Calu3 (cell line): ENCODE measurements around the gene SSR2. TPM values are rescaled to one million over a fixed set of nuclear protein-coding genes. Genes with fewer than 3 reads are reported as not detected.

Source experiments
- BruUV-seq: library from RNA; stranded (reverse); fragments of 400-500 nt; replicated peaks from 2 replicates; lab custom pipeline; 2021; lab: Mats Ljungman, UMichigan
- CTCF ChIA-PET: fragments of 300-600 bp; sonication (Branson Sonifier 250); formaldehyde crosslinking; loops from one replicate; lab custom pipeline; 2022; ENCODE audit warnings: antibody characterized with exemption; lab: Charles Lee
- DNase-seq: peaks from one replicate; pipeline ENCODE4 v3.0.0; 2022
- H3K27ac Mint-ChIP-seq: one replicate; pipeline ENCODE4 v1.8.0; 2022; ENCODE audit warnings: mixed read lengths; ENCODE audit not compliant: unreplicated experiment
- H3K27me3 Mint-ChIP-seq: one replicate; pipeline ENCODE4 v1.8.0; 2022; ENCODE audit warnings: mixed read lengths; ENCODE audit not compliant: unreplicated experiment
- H3K36me3 Mint-ChIP-seq: one replicate; pipeline ENCODE4 v1.8.0; 2022; ENCODE audit warnings: mild to moderate bottlenecking, moderate library complexity, mixed read lengths; ENCODE audit not compliant: insufficient read depth, unreplicated experiment
- H3K4me1 Mint-ChIP-seq: one replicate; pipeline ENCODE4 v1.8.0; 2022; ENCODE audit warnings: mild to moderate bottlenecking, low read depth, mixed read lengths; ENCODE audit not compliant: unreplicated experiment
- H3K4me3 Mint-ChIP-seq: one replicate; pipeline ENCODE4 v1.8.0; 2022; ENCODE audit warnings: mild to moderate bottlenecking, low read depth, moderate library complexity, mixed read lengths; ENCODE audit not compliant: unreplicated experiment
- H3K9me3 Mint-ChIP-seq: one replicate; pipeline ENCODE4 v1.8.0; 2022; ENCODE audit warnings: low read depth, mixed read lengths; ENCODE audit not compliant: unreplicated experiment
- CTCF ChIP-seq: fragments of 200-600 bp; IDR thresholded peaks from one replicate; pipeline ENCODE4 v1.8.0; 2022; ENCODE audit warnings: antibody characterized with exemption; ENCODE audit not compliant: unreplicated experiment
- intact Hi-C: fragments of 100-400 bp; cut with micrococcal nuclease; formaldehyde crosslinking; loops from one replicate; pipeline ENCODE4 v1.10.0; 2022; ENCODE audit not compliant: unreplicated experiment
- total RNA-seq: library from RNA; stranded (reverse); gene quantifications from 2 replicates; pipeline ENCODE4 v1.2.3, GENCODE V29; 2022

SSR2 gene
- total RNA-seq, 1 experiment from 2014 or later: 246 TPM

- Mint-ChIP-seq H3K36me3 (peaks cover 91% of the 10 kb centered on the region), H3K27ac (no peak overlapping the region), H3K4me1 (peaks cover 41% of the 10 kb centered on the region), H3K9me3 (no peaks in the 10 kb centered on the region), H3K27me3 (no peaks in the 10 kb centered on the region), H3K4me3 (no peak overlapping the region)
- DNase-seq: no peak
- no peak for TF ChIP-seq CTCF
- intact Hi-C loops: loop anchor here (5.0 kb wide), 1 partner anchor 42 kb away; the partner anchor contains the start of gene SSR2
- CTCF ChIA-PET: no interaction called here
- no TSS peak for BruUV-seq
These were observed 43.2 kb upstream of the SSR2 start for GRCh38 chr1:156063997-156064285.

- no peak for TF ChIP-seq CTCF
- Mint-ChIP-seq H3K9me3 (no peaks in the 10 kb centered on the region), H3K27ac (peak overlapping the region; percentile 98), H3K4me3 (peak overlapping the region; percentile 96), H3K4me1 (peaks cover 41% of the 10 kb centered on the region), H3K36me3 (peaks cover 79% of the 10 kb centered on the region), H3K27me3 (no peaks in the 10 kb centered on the region)
- intact Hi-C loops: loop anchor here (5.0 kb wide), 1 partner anchor 40 kb away; the partner anchor contains the start of gene SSR2
- peak; percentile 31 for DNase-seq
- BruUV-seq: no TSS peak
- CTCF ChIA-PET: interaction anchor here (0.5 to 1.2 kb wide), 5 partner anchors 9 to 963 kb away, joined by 3 to 9 read pairs (median 4); partner anchors contain the start of gene UBQLN4
These were observed 41.4 kb upstream of the SSR2 start for GRCh38 chr1:156062189-156062588.

- BruUV-seq: TSS peak; percentile 72
These were observed 40.3 kb upstream of the SSR2 start, which contains the start of gene RAB25 for GRCh38 chr1:156060937-156061636. RAB25 (plus strand) TSS chr1:156061160; CDS start chr1:156061401, 241 bp downstream.

GRCh38 chr1:156056326-156056849 is 35.6 kb upstream of the SSR2 start:
- Mint-ChIP-seq H3K9me3 (no peaks in the 10 kb centered on the region), H3K27me3 (no peaks in the 10 kb centered on the region), H3K4me1 (peaks cover 38% of the 10 kb centered on the region), H3K36me3 (peaks cover 70% of the 10 kb centered on the region), H3K4me3 (no peak overlapping the region), H3K27ac (no peak overlapping the region)
- DNase-seq: no peak
- TF ChIP-seq CTCF: no peak
- CTCF ChIA-PET: no interaction called here
- no TSS peak for BruUV-seq
- intact Hi-C loops: no loop called here

More at GRCh38 chr1:156060937-156061636, 40.3 kb upstream of the SSR2 start, which contains the start of gene RAB25:
- Mint-ChIP-seq H3K36me3 (peaks cover 73% of the 10 kb centered on the region), H3K27ac (peak within 1 kb of the TSS; percentile 98), H3K27me3 (no peaks in the 10 kb centered on the region), H3K9me3 (no peaks in the 10 kb centered on the region), H3K4me3 (peak within 1 kb of the TSS; percentile 96), H3K4me1 (peaks cover 47% of the 10 kb centered on the region)
- no peak for TF ChIP-seq CTCF
- peak; percentile 95 for DNase-seq
- CTCF ChIA-PET: interaction anchor here (0.6 to 1.5 kb wide), 5 partner anchors 22 to 123 kb away, joined by 3 to 6 read pairs (median 3); no protein-coding TSS in a partner anchor
- intact Hi-C loops: loop anchor here (5.0 kb wide), 1 partner anchor 39 kb away; the partner anchor contains the start of gene SSR2
